Measurements from ENCODE around the gene MAN2B1. TPM values are rescaled to one million over a fixed set of nuclear protein-coding genes. Genes with fewer than 3 reads are reported as not detected.

MAN2B1 gene
- total RNA-seq, 1 donor from 2014 or later = 35.8 TPM

DNA sequence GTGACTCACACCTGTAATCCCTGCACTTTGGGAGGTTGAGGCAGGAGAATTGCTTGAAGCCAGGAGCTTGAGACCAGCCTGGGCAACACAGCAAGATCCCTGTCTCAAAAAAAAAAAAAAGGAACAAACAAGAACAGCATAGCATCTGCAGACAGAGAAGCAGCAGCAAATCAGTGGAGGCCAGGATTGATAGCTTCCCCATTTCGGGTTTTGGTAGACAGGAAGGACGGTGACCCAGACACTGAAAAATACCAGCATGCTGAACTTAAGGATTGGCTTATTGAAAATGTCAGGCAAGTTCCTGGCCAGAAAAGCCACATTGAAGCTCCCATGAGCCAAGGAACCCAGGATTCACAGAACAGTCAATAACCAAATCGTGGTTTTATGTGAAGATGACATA lies 58.9 kb downstream of the MAN2B1 start:
- H3K27ac ChIP-seq = no peak overlapping the region
- no peak overlapping the region for H2AFZ ChIP-seq (replicated peaks)
- H3K4me3 ChIP-seq = no peak overlapping the region
- H3K4me1 Mint-ChIP-seq = peaks cover 7% of the 10 kb centered on the region
- peaks cover 32% of the 10 kb centered on the region for H3K79me2 ChIP-seq (ENCODE audit: low read depth)
- H3F3A ChIP-seq (ENCODE audit: low read depth) = peaks cover 27% of the 10 kb centered on the region
- H3K4me2 ChIP-seq = no peak overlapping the region
- no peaks in the 10 kb centered on the region for H3K9me3 Mint-ChIP-seq
- peaks cover 2% of the 10 kb centered on the region for H3K36me3 Mint-ChIP-seq
- no peaks in the 10 kb centered on the region for H3K9me3 ChIP-seq (ENCODE audit: low read depth)
- DNase-seq (ENCODE audit: low spot score) = no peak
- H3K9ac ChIP-seq = no peak overlapping the region
- H3K27ac Mint-ChIP-seq = no peak overlapping the region
- no peak for TF ChIP-seq EZH2 (IDR thresholded peaks at IDR 0.05)
- TF ChIP-seq EZH2phosphoT487 (IDR thresholded peaks at IDR 0.05) = no peak
- TF ChIP-seq, protein P1, sequence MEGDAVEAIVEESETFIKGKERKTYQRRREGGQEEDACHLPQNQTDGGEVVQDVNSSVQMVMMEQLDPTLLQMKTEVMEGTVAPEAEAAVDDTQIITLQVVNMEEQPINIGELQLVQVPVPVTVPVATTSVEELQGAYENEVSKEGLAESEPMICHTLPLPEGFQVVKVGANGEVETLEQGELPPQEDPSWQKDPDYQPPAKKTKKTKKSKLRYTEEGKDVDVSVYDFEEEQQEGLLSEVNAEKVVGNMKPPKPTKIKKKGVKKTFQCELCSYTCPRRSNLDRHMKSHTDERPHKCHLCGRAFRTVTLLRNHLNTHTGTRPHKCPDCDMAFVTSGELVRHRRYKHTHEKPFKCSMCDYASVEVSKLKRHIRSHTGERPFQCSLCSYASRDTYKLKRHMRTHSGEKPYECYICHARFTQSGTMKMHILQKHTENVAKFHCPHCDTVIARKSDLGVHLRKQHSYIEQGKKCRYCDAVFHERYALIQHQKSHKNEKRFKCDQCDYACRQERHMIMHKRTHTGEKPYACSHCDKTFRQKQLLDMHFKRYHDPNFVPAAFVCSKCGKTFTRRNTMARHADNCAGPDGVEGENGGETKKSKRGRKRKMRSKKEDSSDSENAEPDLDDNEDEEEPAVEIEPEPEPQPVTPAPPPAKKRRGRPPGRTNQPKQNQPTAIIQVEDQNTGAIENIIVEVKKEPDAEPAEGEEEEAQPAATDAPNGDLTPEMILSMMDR (IDR thresholded peaks at IDR 0.05) = no peak
- no peaks in the 10 kb centered on the region for H4K20me1 ChIP-seq (ENCODE audit: low read depth)
- H3K4me3 Mint-ChIP-seq = no peak overlapping the region
- H3K27me3 ChIP-seq = no peaks in the 10 kb centered on the region
- H3K36me3 ChIP-seq = no peaks in the 10 kb centered on the region
- H3K4me1 ChIP-seq = peaks cover 6% of the 10 kb centered on the region
- peaks cover 2% of the 10 kb centered on the region for H3K27me3 Mint-ChIP-seq (ENCODE audit: insufficient read depth, low read depth)

DNA sequence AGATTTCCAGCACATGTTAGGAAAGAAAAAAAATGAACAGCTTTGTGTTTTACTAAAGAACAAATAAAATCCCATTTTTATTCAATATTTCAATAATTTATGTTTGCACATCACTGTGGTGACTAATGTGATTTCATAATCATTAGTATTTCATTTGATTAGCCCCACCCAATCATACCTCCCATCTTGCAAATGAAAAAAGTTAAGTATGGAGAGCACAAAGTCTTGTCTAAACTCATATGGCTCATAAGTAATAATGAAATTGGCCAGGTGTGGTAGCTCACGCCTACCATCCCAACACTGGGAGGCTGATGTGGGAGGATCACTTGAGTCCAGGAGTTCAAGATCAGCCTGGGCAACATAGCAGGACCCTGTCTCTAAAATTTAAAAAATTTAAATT lies 59.7 kb downstream of the MAN2B1 start:
- Histone ChIP-seq H3K9me3 (ENCODE audit: low read depth) (no peaks in the 10 kb centered on the region), H3F3A (ENCODE audit: low read depth) (peaks cover 27% of the 10 kb centered on the region), H3K4me1 (peaks cover 6% of the 10 kb centered on the region), H3K27me3 (no peaks in the 10 kb centered on the region), H3K27ac (no peak overlapping the region), H3K79me2 (ENCODE audit: low read depth) (peaks cover 24% of the 10 kb centered on the region), H3K9ac (no peak overlapping the region), H4K20me1 (ENCODE audit: low read depth) (no peaks in the 10 kb centered on the region), H2AFZ (replicated peaks) (no peak overlapping the region), H3K36me3 (no peaks in the 10 kb centered on the region), H3K4me2 (no peak overlapping the region), H3K4me3 (no peak overlapping the region)
- TF ChIP-seq EZH2phosphoT487 (IDR thresholded peaks at IDR 0.05) (no peak), EZH2 (IDR thresholded peaks at IDR 0.05) (no peak)
- TF ChIP-seq, protein P1 (IDR thresholded peaks at IDR 0.05) = no peak
- Mint-ChIP-seq H3K27ac (no peak overlapping the region), H3K4me1 (peaks cover 7% of the 10 kb centered on the region), H3K9me3 (no peaks in the 10 kb centered on the region), H3K36me3 (peaks cover 4% of the 10 kb centered on the region), H3K27me3 (ENCODE audit: insufficient read depth, low read depth) (peaks cover 2% of the 10 kb centered on the region), H3K4me3 (no peak overlapping the region)
- DNase-seq (ENCODE audit: low spot score) = no peak

DNA sequence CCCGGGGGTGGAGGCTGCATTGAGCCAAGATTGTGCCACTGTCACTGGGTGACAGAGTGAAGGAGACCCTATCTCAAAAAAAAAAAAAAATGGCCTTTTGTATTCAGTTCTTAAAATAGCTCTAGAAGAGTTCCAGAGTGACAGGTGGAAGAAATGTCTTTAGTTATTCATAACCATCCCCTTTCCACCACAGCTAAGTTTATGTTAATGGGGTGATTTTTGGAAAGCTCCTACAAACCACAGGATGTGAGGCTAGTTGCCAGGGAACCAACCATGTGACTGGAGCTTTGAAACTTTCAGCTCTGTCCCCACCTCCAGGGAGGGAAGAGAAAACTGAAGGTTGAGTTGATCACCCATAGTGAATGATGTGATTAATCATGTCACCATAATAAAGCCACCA lies 62.8 kb downstream of the MAN2B1 start:
- no peak for DNase-seq (ENCODE audit: low spot score)

More for the DNA sequence above, 62.8 kb downstream of the MAN2B1 start:
- H3K27me3 Mint-ChIP-seq (ENCODE audit: insufficient read depth, low read depth) = no peaks in the 10 kb centered on the region
- Histone ChIP-seq H3F3A (ENCODE audit: low read depth) (no peaks in the 10 kb centered on the region), H2AFZ (replicated peaks) (no peak overlapping the region), H3K4me3 (no peak overlapping the region), H3K27me3 (no peaks in the 10 kb centered on the region), H3K4me2 (no peak overlapping the region), H4K20me1 (ENCODE audit: low read depth) (no peaks in the 10 kb centered on the region), H3K9ac (no peak overlapping the region), H3K27ac (no peak overlapping the region), H3K9me3 (ENCODE audit: low read depth) (no peaks in the 10 kb centered on the region), H3K36me3 (no peaks in the 10 kb centered on the region), H3K79me2 (ENCODE audit: low read depth) (peaks cover 1% of the 10 kb centered on the region), H3K4me1 (no peaks in the 10 kb centered on the region)
- H3K4me1 Mint-ChIP-seq = no peaks in the 10 kb centered on the region
- H3K9me3 Mint-ChIP-seq = no peaks in the 10 kb centered on the region
- peaks cover 6% of the 10 kb centered on the region for H3K36me3 Mint-ChIP-seq
- H3K4me3 Mint-ChIP-seq = no peak overlapping the region
- H3K27ac Mint-ChIP-seq = no peak overlapping the region
- TF ChIP-seq EZH2phosphoT487 (IDR thresholded peaks at IDR 0.05) (no peak), EZH2 (IDR thresholded peaks at IDR 0.05) (no peak)
- TF ChIP-seq, protein P1 (IDR thresholded peaks at IDR 0.05) = no peak
